K562 (cell line): ENCODE measurements around the gene COL9A2. TPM values are rescaled to one million over a fixed set of nuclear protein-coding genes. Genes with fewer than 3 reads are reported as not detected.

Source experiments
- ATAC-seq: fragments of 200-7000 bp; cut with Tn5 transposase; 3 replicates; pipeline ENCODE4 v1.9.1; 2020; ENCODE audit warnings: moderate library complexity
- BruUV-seq: library from RNA; stranded (reverse); fragments of 400-500 nt; replicated peaks from 2 replicates; lab custom pipeline; 2021; lab: Mats Ljungman, UMichigan
- CTCF ChIA-PET: fragments of 300-600 bp; formaldehyde crosslinking; extraction: SDS; loops from one replicate; lab custom pipeline; 2021; ENCODE audit warnings: low intra/inter-chr PET ratio; lab: Yijun Ruan, JAX
- POLR2A ChIA-PET: fragments of 300-600, 350-650 bp; sonication (Branson Sonifier 250); formaldehyde crosslinking; extraction: SDS; loops from one replicate; lab custom pipeline; 2021; ENCODE audit warnings: antibody characterized with exemption, inconsistent platforms; lab: Yijun Ruan, JAX
- DNase-seq, 4 experiments: peaks; one replicate each; pipeline versions ENCODE4 v3.0.0 to v3.0.0-alpha.2; 2011 to 2018; ENCODE audit warnings: low spot score in 3 of 4, mixed read lengths in 3 of 4; ENCODE audit errors: extremely low read depth in 1 of 4
- FAIRE-seq: peaks from 2 replicates; lab custom pipeline; 2011; peaks lifted over from hg19 to GRCh38; lab: Jason Lieb, UNC
- H2AFZ ChIP-seq: 2 replicates; pipeline ENCODE4 v1.6.0; 2011; ENCODE audit warnings: low read depth, low read length, control low read depth, inconsistent platforms
- H3K27ac ChIP-seq: fragments of 200-600 bp; 3 replicates; pipeline ENCODE4 v1.8.0; 2011; ENCODE audit warnings: low read depth, mild to moderate bottlenecking, control low read depth, inconsistent platforms, low read length, moderate library complexity, mixed read lengths; ENCODE audit errors: extremely low read depth
- H3K27me3 ChIP-seq, 2 experiments: fragments of 300-600 bp in 1 of 2; 2 replicates in 1 of 2; 3 replicates in 1 of 2; pipeline versions ENCODE4 v1.6.0 to v1.8.0; 2011; ENCODE audit warnings: inconsistent platforms in 2 of 2, low read length in 2 of 2, mild to moderate bottlenecking in 1 of 2, mixed read lengths in 1 of 2, moderate library complexity in 1 of 2; ENCODE audit not compliant: control insufficient read depth in 2 of 2, insufficient read depth in 2 of 2
- H3K36me3 ChIP-seq: fragments of 300-600 bp; 3 replicates; pipeline ENCODE4 v1.8.0; 2011; ENCODE audit warnings: mild to moderate bottlenecking, low read length, inconsistent platforms; ENCODE audit not compliant: control insufficient read depth, insufficient read depth
- H3K4me1 ChIP-seq, 2 experiments: fragments of 200-600 bp in 1 of 2; replicated peaks in 1 of 2; 2 replicates in 1 of 2; 3 replicates in 1 of 2; pipeline versions ENCODE4 v1.5.1 to v1.8.0; 2011; ENCODE audit warnings: inconsistent platforms in 2 of 2, low read length in 2 of 2, mild to moderate bottlenecking in 1 of 2, mixed read lengths in 1 of 2, moderate library complexity in 1 of 2; ENCODE audit not compliant: control insufficient read depth in 2 of 2, insufficient read depth in 2 of 2
- H3K4me2 ChIP-seq: 2 replicates; pipeline ENCODE4 v1.6.1; 2011; ENCODE audit warnings: low read length, control low read depth, inconsistent platforms, mixed read lengths; ENCODE audit not compliant: insufficient read depth
- H3K4me3 ChIP-seq: fragments of 200-600 bp; sonication (generic), shearing (Covaris generic); 2 replicates; pipeline ENCODE4 v1.5.1; 2016; ENCODE audit warnings: control low read depth, inconsistent platforms
- H3K79me2 ChIP-seq: fragments of 200-600 bp; 3 replicates; pipeline ENCODE4 v1.8.0; 2011; ENCODE audit warnings: low read length, inconsistent platforms; ENCODE audit not compliant: control insufficient read depth, insufficient read depth
- H3K9ac ChIP-seq, 2 experiments: 2 replicates each; pipeline versions ENCODE4 v1.6.0 to v1.6.1; 2011; ENCODE audit warnings: low read depth in 2 of 2, low read length in 2 of 2, control low read depth in 1 of 2, inconsistent platforms in 1 of 2, mild to moderate bottlenecking in 1 of 2, mixed read lengths in 1 of 2; ENCODE audit not compliant: insufficient read depth in 1 of 2
- H3K9me1 ChIP-seq: one replicate; pipeline ENCODE4 v1.6.0; 2011; ENCODE audit warnings: inconsistent platforms, mild to moderate bottlenecking, low read length, moderate library complexity; ENCODE audit not compliant: control insufficient read depth, insufficient read depth
- H3K9me3 ChIP-seq: replicated peaks from 2 replicates; pipeline ENCODE4 v1.5.1; 2011; ENCODE audit warnings: low read depth, low read length, inconsistent platforms; ENCODE audit not compliant: control insufficient read depth, insufficient read depth
- H4K20me1 ChIP-seq: replicated peaks from 2 replicates; pipeline ENCODE4 v1.6.1; 2011; ENCODE audit warnings: low read length, inconsistent platforms, mixed read lengths; ENCODE audit not compliant: control insufficient read depth, insufficient read depth
- JUN ChIP-seq, 2 experiments: sonication (generic) in 1 of 2; formaldehyde crosslinking in 1 of 2; IDR thresholded peaks; 2 replicates each; pipeline versions ENCODE4 v1.6.1 to v1.8.0; 2012 to 2022; ENCODE audit warnings: borderline replicate concordance in 2 of 2, mild to moderate bottlenecking in 2 of 2, improper control_type of control experiment in 1 of 2, low read depth in 1 of 2, low read length in 1 of 2, missing genetic modification reagents in 1 of 2
- WGBS: fragments of 100-300 bp; shearing (Covaris generic); methylation state at CpG from one replicate; pipeline ENCODE4 v1.1.6; 2016; ENCODE audit warnings: low coverage, mixed read lengths; ENCODE audit not compliant: insufficient coverage; ENCODE audit errors: missing lambda C conversion rate; 5-methylcytosine and 5-hydroxymethylcytosine counted together
- in situ Hi-C: fragments of 300-500 bp; cut with MboI; formaldehyde crosslinking; loops from 4 replicates; pipeline ENCODE4 v1.15.0; 2018; ENCODE audit warnings: inconsistent platforms, mixed read lengths
- intact Hi-C: fragments of 100-400 bp; cut with micrococcal nuclease; formaldehyde crosslinking; loops from 2 replicates; pipeline ENCODE4 v1.14.2; 2022
- polyA plus RNA-seq, 8 experiments: library from polyadenylated mRNA; depleted of rRNA in 4 of 8; stranded (reverse) in 5 of 8; unstranded in 3 of 8; fragments of >200 nt; fragmentation: Nextera tagmentation in 2 of 8; fragmentation: Illumina TruSeq in 1 of 8; extraction: Ambion mirVana in 2 of 8; extraction: Trizol in 1 of 8; gene quantifications; 2 replicates each; pipeline versions ENCODE4 v1.2.1 to v1.2.3, GENCODE V29; 2011 to 2014; ENCODE audit warnings: inconsistent platforms in 1 of 8, missing spikeins in 1 of 8
- total RNA-seq, 7 experiments: library from RNA; depleted of rRNA in 6 of 7; stranded (reverse); fragments of >200 nt in 6 of 7; fragmentation: Illumina TruSeq in 2 of 7; extraction: Trizol in 2 of 7; gene quantifications; 2 replicates each; pipeline versions ENCODE4 v1.2.1 to v1.2.3, GENCODE V29; 2011 to 2021; ENCODE audit warnings: low replicate concordance in 1 of 7

COL9A2 gene
- total and polyA plus RNA-seq, 9 of the 15 experiments (the other 6 are each of a cell fraction or from before 2014, with no cell fraction given), result 0.03 to 2.2 (median 0.31) TPM

DNA sequence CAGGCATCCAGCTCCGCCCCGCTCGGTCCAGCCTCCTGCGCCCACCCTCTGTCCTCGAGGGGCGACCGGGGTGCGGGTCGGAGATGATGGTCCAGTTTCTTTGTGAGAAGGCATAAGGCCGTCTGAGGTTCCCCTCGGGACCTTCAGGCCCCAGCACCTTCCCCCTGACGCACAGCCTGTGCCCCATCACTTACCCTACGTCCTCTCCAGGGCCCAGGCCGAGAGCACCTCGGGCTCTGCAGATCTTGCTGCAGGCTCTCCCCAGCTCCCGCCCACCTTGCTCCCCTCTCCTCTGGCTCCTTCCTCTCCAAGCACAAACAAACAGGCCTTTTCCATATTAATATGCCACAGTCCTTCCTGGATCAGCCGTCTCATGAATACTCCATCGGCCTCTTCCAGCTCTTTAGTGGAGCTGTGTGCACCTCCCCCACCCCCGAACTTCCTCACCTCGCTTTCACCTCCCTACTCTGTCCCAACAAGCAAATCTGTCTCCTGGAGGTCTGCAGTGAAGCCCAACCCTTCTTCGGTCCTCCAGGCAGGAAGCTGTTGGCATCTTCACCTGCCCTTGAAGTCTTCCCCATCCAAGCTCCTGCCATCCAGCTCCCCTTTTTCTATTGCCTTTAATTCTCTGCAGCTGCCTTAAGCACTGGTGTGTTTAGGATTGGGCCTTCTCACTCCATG, 448 bp upstream of the COL9A2 start:
- POLR2A ChIA-PET, result interaction anchor here (0.6 to 1.2 kb wide), 3 partner anchors 19 to 156 kb away, joined by 3 to 5 read pairs (median 3); partner anchors contain the start of gene RLF
- Histone ChIP-seq H3K4me3 (no peak overlapping the region), H3K9me1 (no peaks in the 10 kb centered on the region), H2AFZ (no peak overlapping the region), H3K9me3 (no peaks in the 10 kb centered on the region), H3K4me2 (no peak overlapping the region), H3K79me2 (no peaks in the 10 kb centered on the region), H4K20me1 (no peaks in the 10 kb centered on the region), H3K27me3 (no peaks in the 10 kb centered on the region), H3K36me3 (no peaks in the 10 kb centered on the region), H3K4me1 (peaks cover 28 to 53% of the 10 kb centered on the region in 2 experiments), H3K27ac (no peak overlapping the region), H3K9ac (no peak overlapping the region)
- peak in 1 of 4 experiments; percentile 14 for DNase-seq
- intact Hi-C loops, result loop anchor here (5.0 kb wide), 1 partner anchor 85 kb away; no protein-coding TSS in a partner anchor
- no peak for FAIRE-seq
- CTCF ChIA-PET, result no interaction called here
- no peak for TF ChIP-seq JUN (IDR thresholded peaks at IDR 0.05; ENCODE audit: borderline replicate concordance, low read depth, low read length)
- no peak for TF ChIP-seq JUN (CRISPR knock-in tag; IDR thresholded peaks at IDR 0.05; ENCODE audit: borderline replicate concordance)
- BruUV-seq, result no TSS peak
- WGBS, result 56% methylated on average over 16 of the region's 21 CpGs
- in situ Hi-C loops, result no loop called here
- no peak for ATAC-seq
